Activated CD4-positive, CD25-positive, alpha-beta regulatory T cell (primary cell): ENCODE results near the gene PCDHGB4.
"Not testable (repeated sequence)": the region's sequence is repeated elsewhere in the genome, so short reads cannot be mapped to it uniquely, and the experiment has no call there.

Experiments
- DNase-seq, 4 experiments: peaks; one replicate each; lab custom pipeline; 2025; lab: John Stamatoyannopoulos, UW

Gene PCDHGB4

GRCh38 chr5:141398608-141399007, 11.1 kb downstream of the PCDHGB4 start:
- no peak for DNase-seq

DNA sequence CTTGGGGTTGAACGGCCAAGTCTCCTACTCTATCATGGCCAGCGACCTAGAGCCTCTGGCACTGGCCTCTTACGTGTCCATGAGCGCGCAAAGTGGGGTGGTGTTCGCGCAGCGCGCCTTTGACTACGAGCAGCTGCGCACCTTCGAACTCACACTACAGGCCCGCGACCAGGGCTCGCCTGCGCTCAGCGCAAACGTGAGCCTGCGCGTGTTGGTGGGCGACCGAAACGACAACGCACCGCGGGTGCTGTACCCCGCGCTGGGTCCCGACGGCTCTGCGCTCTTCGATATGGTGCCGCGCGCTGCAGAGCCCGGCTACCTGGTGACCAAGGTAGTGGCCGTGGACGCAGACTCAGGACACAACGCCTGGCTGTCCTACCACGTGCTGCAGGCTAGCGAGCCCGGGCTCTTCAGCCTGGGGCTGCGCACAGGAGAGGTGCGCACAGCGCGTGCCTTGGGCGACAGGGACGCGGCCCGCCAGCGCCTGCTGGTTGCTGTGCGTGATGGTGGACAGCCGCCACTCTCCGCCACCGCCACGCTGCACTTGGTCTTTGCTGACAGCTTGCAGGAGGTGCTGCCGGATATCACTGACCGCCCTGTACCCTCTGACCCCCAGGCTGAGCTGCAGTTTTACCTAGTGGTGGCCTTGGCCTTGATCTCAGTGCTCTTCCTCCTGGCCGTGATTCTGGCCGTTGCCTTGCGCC, 12.2 kb downstream of the PCDHGB4 start:
- no peak for DNase-seq

- no peak for DNase-seq
Measured at GRCh38 chr5:141402553-141403243, 15.2 kb downstream of the PCDHGB4 start, which contains the start of gene PCDHGA9. Gene PCDHGA9, plus strand, starts transcription at chr5:141402778. Its CDS starts 175 bp downstream, at chr5:141402953.

DNA sequence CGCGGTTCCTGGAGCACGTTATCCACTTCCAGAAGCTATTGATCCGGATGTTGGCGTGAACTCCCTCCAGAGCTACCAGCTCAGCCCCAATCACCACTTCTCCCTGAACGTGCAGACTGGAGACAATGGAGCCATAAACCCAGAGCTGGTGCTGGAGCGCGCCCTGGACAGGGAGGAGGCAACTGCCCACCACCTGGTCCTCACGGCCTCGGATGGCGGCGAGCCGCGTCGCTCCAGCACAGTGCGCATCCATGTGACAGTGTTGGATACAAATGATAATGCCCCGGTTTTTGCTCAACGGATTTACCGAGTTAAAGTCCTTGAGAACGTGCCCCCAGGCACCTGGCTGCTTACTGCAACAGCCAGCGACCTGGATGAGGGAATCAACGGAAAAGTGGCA, 15.9 kb downstream of the PCDHGB4 start:
- no peak for DNase-seq

- not testable (repeated sequence) for DNase-seq
Measured at GRCh38 chr5:141407790-141408505, 20.4 kb downstream of the PCDHGB4 start, which contains the start of gene PCDHGB6. Gene PCDHGB6, plus strand, starts transcription at chr5:141408021. Its CDS starts 182 bp downstream, at chr5:141408203.

DNA sequence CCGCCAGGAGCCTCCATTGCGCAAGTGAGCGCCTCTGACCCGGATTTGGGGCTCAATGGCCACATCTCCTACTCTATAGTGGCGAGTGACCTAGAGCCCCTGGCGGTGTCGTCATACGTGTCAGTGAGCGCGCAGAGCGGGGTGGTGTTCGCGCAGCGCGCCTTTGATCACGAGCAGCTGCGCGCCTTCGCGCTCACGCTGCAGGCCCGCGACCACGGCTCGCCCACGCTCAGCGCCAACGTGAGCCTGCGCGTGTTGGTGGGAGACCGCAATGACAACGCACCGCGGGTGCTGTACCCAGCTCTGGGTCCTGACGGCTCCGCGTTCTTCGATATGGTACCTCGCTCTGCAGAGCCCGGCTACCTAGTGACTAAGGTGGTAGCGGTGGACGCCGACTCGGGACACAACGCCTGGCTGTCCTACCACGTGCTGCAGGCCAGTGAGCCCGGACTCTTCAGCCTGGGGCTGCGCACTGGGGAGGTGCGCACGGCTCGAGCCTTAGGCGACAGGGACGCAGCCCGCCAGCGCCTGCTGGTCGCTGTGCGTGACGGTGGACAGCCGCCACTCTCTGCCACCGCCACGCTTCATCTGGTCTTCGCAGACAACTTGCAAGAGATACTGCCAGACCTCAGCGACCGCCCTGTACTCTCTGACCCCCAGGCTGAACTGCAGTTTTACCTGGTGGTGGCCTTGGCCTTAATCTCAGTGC, 22.3 kb downstream of the PCDHGB4 start:
- DNase-seq, result no peak

- DNase-seq, result no peak
Measured at GRCh38 chr5:141411575-141411974, 24.1 kb downstream of the PCDHGB4 start.

GRCh38 chr5:141412854-141413539, 25.5 kb downstream of the PCDHGB4 start, which contains the start of gene PCDHGA10:
Gene PCDHGA10, plus strand, starts transcription at chr5:141412987. Its CDS starts 189 bp downstream, at chr5:141413176.
- DNase-seq, result no peak

GRCh38 chr5:141413540-141414069, 26.1 kb downstream of the PCDHGB4 start:
- DNase-seq, result no peak

DNA sequence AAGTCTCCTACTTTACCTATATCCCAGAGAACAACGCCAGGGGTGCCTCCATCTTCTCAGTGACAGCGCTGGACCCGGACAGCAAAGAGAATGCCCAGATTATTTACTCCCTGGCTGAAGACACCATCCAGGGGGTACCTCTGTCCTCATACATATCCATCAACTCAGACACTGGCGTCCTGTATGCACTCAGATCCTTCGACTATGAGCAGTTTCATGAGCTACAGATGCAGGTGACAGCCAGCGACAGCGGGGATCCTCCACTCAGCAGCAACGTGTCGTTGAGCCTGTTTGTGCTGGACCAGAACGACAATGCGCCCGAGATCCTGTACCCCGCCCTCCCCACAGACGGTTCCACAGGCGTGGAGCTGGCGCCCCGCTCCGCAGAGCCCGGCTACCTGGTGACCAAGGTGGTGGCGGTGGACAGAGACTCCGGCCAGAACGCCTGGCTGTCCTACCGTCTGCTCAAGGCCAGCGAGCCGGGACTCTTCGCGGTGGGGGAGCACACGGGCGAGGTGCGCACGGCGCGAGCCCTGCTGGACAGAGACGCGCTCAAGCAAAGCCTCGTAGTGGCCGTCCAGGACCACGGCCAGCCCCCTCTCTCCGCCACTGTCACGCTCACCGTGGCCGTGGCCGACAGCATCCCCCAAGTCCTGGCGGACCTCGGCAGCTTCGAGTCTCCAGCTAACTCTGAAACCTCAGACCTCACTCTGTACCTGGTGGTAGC, 27.2 kb downstream of the PCDHGB4 start:
- DNase-seq, result not testable (repeated sequence)

DNA sequence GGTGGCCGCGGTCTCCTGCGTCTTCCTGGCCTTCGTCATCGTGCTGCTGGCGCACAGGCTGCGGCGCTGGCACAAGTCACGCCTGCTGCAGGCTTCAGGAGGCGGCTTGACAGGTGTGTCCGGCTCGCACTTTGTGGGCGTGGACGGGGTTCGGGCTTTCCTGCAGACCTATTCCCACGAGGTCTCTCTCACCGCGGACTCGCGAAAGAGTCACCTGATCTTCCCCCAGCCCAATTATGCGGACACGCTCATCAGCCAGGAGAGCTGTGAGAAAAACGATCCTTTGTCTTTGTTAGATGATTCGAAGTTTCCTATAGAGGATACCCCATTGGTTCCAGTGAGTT, 27.7 kb downstream of the PCDHGB4 start:
- DNase-seq, result not testable (repeated sequence)

- DNase-seq, result not testable (repeated sequence)
Measured at GRCh38 chr5:141417494-141418172, 30.1 kb downstream of the PCDHGB4 start, which contains the start of gene PCDHGB7. Gene PCDHGB7, plus strand, starts transcription at chr5:141417677. Its CDS starts 183 bp downstream, at chr5:141417860.

- no peak for DNase-seq
Measured at GRCh38 chr5:141419074-141419880, 31.8 kb downstream of the PCDHGB4 start.

DNA sequence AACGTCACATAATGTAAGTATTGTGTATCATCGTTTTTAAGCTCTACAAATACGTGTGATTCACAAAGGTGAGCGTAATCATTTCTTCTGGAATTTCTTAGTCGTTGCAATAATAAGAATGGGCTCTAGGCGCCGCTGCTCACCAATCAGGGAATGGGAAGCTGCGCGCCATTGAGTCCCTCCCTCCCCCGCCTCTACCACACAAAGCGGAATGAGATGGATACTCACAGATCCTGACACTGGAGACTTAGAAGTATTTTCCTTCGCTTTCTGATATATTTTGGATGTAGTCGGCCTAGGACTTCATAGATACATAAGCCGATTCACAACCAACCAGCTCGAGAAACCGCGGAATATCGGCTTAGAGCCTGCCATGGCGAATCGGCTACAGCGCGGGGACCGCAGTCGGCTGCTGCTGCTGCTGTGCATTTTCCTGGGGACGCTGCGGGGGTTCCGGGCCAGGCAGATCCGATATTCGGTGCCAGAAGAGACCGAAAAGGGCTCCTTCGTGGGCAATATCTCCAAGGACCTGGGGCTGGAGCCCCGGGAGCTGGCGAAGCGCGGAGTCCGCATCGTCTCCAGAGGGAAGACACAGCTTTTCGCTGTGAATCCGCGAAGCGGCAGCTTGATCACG, 33.5 kb downstream of the PCDHGB4 start, which contains the start of gene PCDHGA11:
TSS of gene PCDHGA11 (plus strand) at position 197 of the 634 bp plus-strand sequence. CDS start at position 374, 177 bp downstream.
- DNase-seq, result no peak

DNA sequence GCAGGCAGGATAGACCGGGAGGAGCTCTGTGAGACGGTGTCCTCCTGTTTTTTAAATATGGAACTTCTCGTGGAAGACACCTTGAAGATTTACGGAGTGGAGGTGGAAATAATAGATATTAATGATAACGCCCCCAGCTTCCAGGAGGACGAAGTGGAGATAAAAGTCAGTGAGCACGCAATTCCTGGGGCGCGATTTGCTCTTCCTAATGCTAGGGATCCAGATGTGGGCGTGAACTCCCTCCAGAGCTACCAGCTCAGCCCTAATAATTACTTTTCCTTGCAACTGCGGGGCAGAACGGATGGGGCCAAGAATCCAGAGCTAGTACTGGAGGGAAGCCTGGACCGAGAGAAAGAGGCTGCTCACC, 34.0 kb downstream of the PCDHGB4 start:
- no peak for DNase-seq

DNA sequence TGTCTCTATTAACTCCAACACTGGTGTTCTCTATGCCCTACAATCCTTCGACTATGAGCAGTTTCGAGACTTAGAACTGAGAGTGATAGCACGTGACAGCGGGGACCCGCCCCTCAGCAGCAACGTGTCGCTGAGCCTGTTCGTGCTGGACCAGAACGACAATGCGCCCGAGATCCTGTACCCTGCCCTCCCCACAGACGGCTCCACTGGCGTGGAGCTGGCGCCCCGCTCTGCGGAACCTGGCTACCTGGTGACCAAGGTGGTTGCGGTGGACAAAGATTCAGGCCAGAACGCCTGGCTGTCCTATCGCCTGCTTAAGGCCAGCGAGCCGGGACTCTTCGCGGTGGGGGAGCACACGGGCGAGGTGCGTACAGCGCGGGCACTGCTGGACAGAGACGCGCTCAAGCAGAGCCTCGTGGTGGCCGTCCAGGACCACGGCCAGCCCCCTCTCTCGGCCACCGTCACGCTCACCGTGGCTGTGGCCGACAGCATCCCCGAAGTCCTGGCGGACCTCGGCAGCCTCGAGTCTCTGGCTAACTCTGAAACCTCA, 35.3 kb downstream of the PCDHGB4 start:
- DNase-seq, result no peak

DNA sequence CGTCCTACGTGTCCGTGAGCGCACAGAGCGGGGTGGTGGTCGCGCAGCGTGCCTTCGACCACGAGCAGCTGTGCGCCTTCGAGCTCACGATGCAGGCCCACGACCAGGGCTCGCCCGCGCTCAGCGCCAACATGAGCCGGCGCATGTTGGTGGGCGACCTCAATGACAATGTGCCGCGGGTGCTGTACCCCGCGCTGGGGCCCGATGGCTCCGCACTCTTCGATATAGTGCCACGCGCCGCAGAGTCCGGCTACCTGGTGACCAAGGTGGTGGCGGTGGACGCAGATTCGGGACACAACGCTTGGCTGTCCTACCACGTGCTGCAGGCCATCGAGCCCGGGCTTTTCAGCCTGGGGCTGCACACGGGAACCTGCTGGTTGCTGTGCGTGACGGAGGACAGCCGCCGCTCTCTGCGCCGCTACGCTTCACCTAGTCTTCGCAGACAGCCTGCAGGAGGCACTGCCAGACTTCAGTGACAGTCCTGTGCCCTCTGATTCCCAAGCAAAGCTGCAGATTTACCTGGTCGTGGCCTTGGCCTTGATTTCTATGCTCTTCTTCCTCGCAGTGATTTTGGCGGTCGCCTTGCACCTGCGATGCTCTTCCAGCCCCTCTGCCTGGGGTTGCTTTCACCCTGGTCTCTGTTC, 40.4 kb downstream of the PCDHGB4 start:
- DNase-seq, result no peak
